HG02885 (cell line): ENCODE results near the gene SMIM10L2A.
"Not testable (repeated sequence)": the region's sequence is repeated elsewhere in the genome, so short reads cannot be mapped to it uniquely, and the experiment has no call there.

ENCODE experiments used
- ATAC-seq: cut with Tn5 transposase; IDR thresholded peaks from one replicate; pipeline ENCODE4 v1.9.1; 2021; ENCODE audit warnings: mild to moderate bottlenecking; ENCODE audit not compliant: unreplicated experiment, poor library complexity

SMIM10L2A gene

GRCh38 chrX:135421537-135421931 lies 210 bp upstream of the SMIM10L2A start:
- peak; percentile 87 for ATAC-seq

GRCh38 chrX:135422810-135423168 lies 1.0 kb downstream of the SMIM10L2A start:
- ATAC-seq, result not testable (repeated sequence)

- ATAC-seq, result not testable (repeated sequence)
Observed at GRCh38 chrX:135423173-135423864, 1.6 kb downstream of the SMIM10L2A start.

- ATAC-seq, result no peak
Observed at GRCh38 chrX:135424469-135424868, 2.7 kb downstream of the SMIM10L2A start.

GRCh38 chrX:135425026-135425965 lies 3.6 kb downstream of the SMIM10L2A start:
- ATAC-seq, result no peak

- ATAC-seq, result no peak
Observed at GRCh38 chrX:135429429-135429828, 7.7 kb downstream of the SMIM10L2A start.

- no peak for ATAC-seq
Observed at GRCh38 chrX:135431886-135432285, 10.1 kb downstream of the SMIM10L2A start.

GRCh38 chrX:135432453-135432852 lies 10.7 kb downstream of the SMIM10L2A start:
- ATAC-seq, result no peak

- ATAC-seq, result no peak
Observed at GRCh38 chrX:135432881-135433521, 11.3 kb downstream of the SMIM10L2A start.

GRCh38 chrX:135433531-135434257 lies 11.9 kb downstream of the SMIM10L2A start:
- ATAC-seq, result no peak

- ATAC-seq, result no peak
Observed at GRCh38 chrX:135434258-135435138, 12.8 kb downstream of the SMIM10L2A start.

- ATAC-seq, result no peak
Observed at GRCh38 chrX:135435139-135435922, 13.6 kb downstream of the SMIM10L2A start.

GRCh38 chrX:135435933-135436332 lies 14.2 kb downstream of the SMIM10L2A start:
- no peak for ATAC-seq

- ATAC-seq, result no peak
Observed at GRCh38 chrX:135436456-135436855, 14.7 kb downstream of the SMIM10L2A start.

- ATAC-seq, result no peak
Observed at GRCh38 chrX:135436966-135437866, 15.5 kb downstream of the SMIM10L2A start.

GRCh38 chrX:135437867-135438733 lies 16.4 kb downstream of the SMIM10L2A start:
- no peak for ATAC-seq

GRCh38 chrX:135438734-135439043 lies 16.9 kb downstream of the SMIM10L2A start:
- no peak for ATAC-seq
